ENCODE results near the gene MARVELD1. TPM values are rescaled to one million over a fixed set of nuclear protein-coding genes. Genes with fewer than 3 reads are reported as not detected.

The MARVELD1 gene
- total and polyA plus RNA-seq, 2 of the 13 experiments (the other 11 are each of a cell fraction or from before 2014, with no cell fraction given) = not detected

DNA sequence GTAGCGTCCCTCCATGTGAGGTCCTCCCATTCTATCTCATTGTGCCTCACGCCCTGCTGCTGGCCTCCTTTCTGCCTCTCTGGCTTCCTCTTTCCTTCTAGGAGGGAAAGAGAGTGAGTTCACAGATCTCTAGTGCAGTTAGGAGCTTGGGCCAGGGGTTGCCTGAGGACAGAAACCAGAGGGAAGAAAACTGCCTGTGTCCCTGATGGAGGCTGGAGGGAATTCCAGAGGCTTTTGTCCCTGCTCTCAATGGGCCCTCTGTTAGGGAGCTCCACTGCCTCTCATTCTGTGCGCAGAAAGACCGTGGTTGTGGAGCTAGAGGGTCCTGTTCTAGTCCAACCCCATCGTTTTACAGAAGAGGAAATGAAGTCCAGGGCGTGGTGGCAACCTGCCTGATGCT, 4.6 kb downstream of the MARVELD1 start:
- Histone ChIP-seq H3K27me3 (ENCODE audit: control insufficient read depth in 1 of 2, insufficient read depth in 2 of 2, low read length in 2 of 2) (peaks cover 0 to 10% of the 10 kb centered on the region in 2 experiments; a peak in 2 of 5 replicates), H3K4me3 (replicated peaks in 1 of 3; ENCODE audit: insufficient read depth in 1 of 3, low read depth in 2 of 3, low read length in 3 of 3) (peak overlapping the region in 1 of 3 experiments; percentile 49; a peak in 1 of 6 replicates), H3K27ac (ENCODE audit: extremely low read length, insufficient read depth, low read length) (no peak overlapping the region), H3K9me3 (ENCODE audit: low read length) (no peaks in the 10 kb centered on the region), H2AFZ (ENCODE audit: low read length) (no peak overlapping the region), H4K20me1 (ENCODE audit: insufficient read depth, low read length) (no peaks in the 10 kb centered on the region), H3K79me2 (ENCODE audit: insufficient read depth, low read length) (no peaks in the 10 kb centered on the region), H3K9ac (ENCODE audit: insufficient read depth, low read depth, low read length) (no peak overlapping the region), H3K4me1 (ENCODE audit: insufficient read depth, low read length) (peaks cover 20% of the 10 kb centered on the region), H3K36me3 (replicated peaks in 1 of 2; ENCODE audit: control insufficient read depth in 1 of 2, insufficient read depth in 2 of 2, low read length in 2 of 2) (no peaks in the 10 kb centered on the region), H3K4me2 (ENCODE audit: low read depth, low read length) (peak overlapping the region; percentile 73)
- intact Hi-C loops (cut with micrococcal nuclease; ENCODE audit: unreplicated experiment) = no loop called here
- FAIRE-seq (no peak), ATAC-seq (peak; percentile 62), DNase-seq (ENCODE audit: low spot score) (no peak)
- ChIA-PET CTCF (ENCODE audit: low intra/inter-chr PET ratio, low total read pairs) (no interaction called here), POLR2A (interaction anchor here (1.0 to 1.3 kb wide), 2 partner anchors 8 to 18 kb away, joined by 3 read pairs; partner anchors contain the start of gene ZFYVE27)
- no peak for TF ChIP-seq SRSF9 (IDR thresholded peaks at IDR 0.05; ENCODE audit: borderline replicate concordance, insufficient read depth, low read depth, low read length, poor library complexity, severe bottlenecking)
- 12% methylated on average over 6 of the region's 6 CpGs for WGBS (ENCODE audit: low lambda C conversion rate)
- in situ Hi-C loops (cut with HindIII; ENCODE audit: extremely low pct_ligation_motif_present, low pct_unique_long_range_greater_than_20kb) = no loop called here
- no TSS peak for BruUV-seq (replicated peaks)

DNA sequence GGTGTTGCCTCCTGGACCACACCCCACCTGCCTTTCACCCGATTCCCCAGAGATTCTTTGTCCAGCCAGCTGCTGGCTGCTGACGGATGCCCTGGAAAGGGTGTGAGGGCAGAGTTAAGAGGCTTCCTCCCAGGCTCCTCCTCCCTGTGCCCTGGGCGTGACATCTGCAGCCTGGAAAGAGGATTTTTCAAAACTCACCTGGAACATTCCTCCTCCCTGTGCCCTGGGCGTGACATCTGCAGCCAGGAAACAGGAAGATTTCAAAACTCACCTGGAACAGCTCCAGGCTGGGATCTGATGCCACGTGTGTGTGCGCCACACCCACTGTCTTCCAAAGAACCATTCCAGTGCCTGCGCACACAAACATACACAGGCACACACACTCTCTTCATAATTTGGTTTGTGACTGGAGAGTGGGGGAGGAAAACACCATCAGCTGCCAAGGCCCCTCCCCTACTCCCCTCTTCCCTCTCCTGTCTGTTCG, 5.2 kb downstream of the MARVELD1 start:
- H3K36me3 ChIP-seq (replicated peaks in 1 of 2; ENCODE audit: control insufficient read depth in 1 of 2, insufficient read depth in 2 of 2, low read length in 2 of 2) = no peaks in the 10 kb centered on the region
- no TSS peak for BruUV-seq (replicated peaks)
- CTCF ChIA-PET (ENCODE audit: low intra/inter-chr PET ratio, low total read pairs) = no interaction called here
- in situ Hi-C loops (cut with HindIII; ENCODE audit: extremely low pct_ligation_motif_present, low pct_unique_long_range_greater_than_20kb) (no loop called here), intact Hi-C loops (cut with micrococcal nuclease; ENCODE audit: unreplicated experiment) (no loop called here)
- peak overlapping the region in 1 of 3 experiments; percentile 49; a peak in 2 of 6 replicates for H3K4me3 ChIP-seq (replicated peaks in 1 of 3; ENCODE audit: insufficient read depth in 1 of 3, low read depth in 2 of 3, low read length in 3 of 3)
- no peaks in the 10 kb centered on the region for H3K79me2 ChIP-seq (ENCODE audit: insufficient read depth, low read length)
- H2AFZ ChIP-seq (ENCODE audit: low read length) = no peak overlapping the region
- POLR2A ChIA-PET = interaction anchor here (1.0 to 1.3 kb wide), 2 partner anchors 8 to 18 kb away, joined by 3 read pairs; partner anchors contain the start of gene ZFYVE27
- H3K27me3 ChIP-seq (ENCODE audit: control insufficient read depth in 1 of 2, insufficient read depth in 2 of 2, low read length in 2 of 2) = peaks cover 0 to 10% of the 10 kb centered on the region in 2 experiments; a peak in 2 of 5 replicates
- peak overlapping the region; percentile 73 for H3K4me2 ChIP-seq (ENCODE audit: low read depth, low read length)
- no peaks in the 10 kb centered on the region for H3K9me3 ChIP-seq (ENCODE audit: low read length)
- H3K9ac ChIP-seq (ENCODE audit: insufficient read depth, low read depth, low read length) = no peak overlapping the region
- DNase-seq (ENCODE audit: low spot score) (peak; percentile 61), ATAC-seq (peak; percentile 58), FAIRE-seq (peak; percentile 58)
- no peak overlapping the region for H3K27ac ChIP-seq (ENCODE audit: extremely low read length, insufficient read depth, low read length)
- peaks cover 20% of the 10 kb centered on the region for H3K4me1 ChIP-seq (ENCODE audit: insufficient read depth, low read length)
- no peaks in the 10 kb centered on the region for H4K20me1 ChIP-seq (ENCODE audit: insufficient read depth, low read length)
- 0% methylated on average over 4 of the region's 8 CpGs for WGBS (ENCODE audit: low lambda C conversion rate)
- TF ChIP-seq, protein P1, sequence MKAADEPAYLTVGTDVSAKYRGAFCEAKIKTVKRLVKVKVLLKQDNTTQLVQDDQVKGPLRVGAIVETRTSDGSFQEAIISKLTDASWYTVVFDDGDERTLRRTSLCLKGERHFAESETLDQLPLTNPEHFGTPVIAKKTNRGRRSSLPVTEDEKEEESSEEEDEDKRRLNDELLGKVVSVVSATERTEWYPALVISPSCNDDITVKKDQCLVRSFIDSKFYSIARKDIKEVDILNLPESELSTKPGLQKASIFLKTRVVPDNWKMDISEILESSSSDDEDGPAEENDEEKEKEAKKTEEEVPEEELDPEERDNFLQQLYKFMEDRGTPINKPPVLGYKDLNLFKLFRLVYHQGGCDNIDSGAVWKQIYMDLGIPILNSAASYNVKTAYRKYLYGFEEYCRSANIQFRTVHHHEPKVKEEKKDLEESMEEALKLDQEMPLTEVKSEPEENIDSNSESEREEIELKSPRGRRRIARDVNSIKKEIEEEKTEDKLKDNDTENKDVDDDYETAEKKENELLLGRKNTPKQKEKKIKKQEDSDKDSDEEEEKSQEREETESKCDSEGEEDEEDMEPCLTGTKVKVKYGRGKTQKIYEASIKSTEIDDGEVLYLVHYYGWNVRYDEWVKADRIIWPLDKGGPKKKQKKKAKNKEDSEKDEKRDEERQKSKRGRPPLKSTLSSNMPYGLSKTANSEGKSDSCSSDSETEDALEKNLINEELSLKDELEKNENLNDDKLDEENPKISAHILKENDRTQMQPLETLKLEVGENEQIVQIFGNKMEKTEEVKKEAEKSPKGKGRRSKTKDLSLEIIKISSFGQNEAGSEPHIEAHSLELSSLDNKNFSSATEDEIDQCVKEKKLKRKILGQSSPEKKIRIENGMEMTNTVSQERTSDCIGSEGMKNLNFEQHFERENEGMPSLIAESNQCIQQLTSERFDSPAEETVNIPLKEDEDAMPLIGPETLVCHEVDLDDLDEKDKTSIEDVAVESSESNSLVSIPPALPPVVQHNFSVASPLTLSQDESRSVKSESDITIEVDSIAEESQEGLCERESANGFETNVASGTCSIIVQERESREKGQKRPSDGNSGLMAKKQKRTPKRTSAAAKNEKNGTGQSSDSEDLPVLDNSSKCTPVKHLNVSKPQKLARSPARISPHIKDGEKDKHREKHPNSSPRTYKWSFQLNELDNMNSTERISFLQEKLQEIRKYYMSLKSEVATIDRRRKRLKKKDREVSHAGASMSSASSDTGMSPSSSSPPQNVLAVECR (CRISPR knock-in tag; IDR thresholded peaks at IDR 0.05; ENCODE audit: borderline replicate concordance) = peak; percentile 42; the same call in 1 of the 2 replicates
- TF ChIP-seq ZNF552 (CRISPR knock-in tag; IDR thresholded peaks at IDR 0.05; ENCODE audit: borderline replicate concordance) (no peak), NCOA2 (CRISPR knock-in tag; IDR thresholded peaks at IDR 0.05) (no peak), MED1 (CRISPR knock-in tag; IDR thresholded peaks at IDR 0.05) (no peak), ZFP36 (IDR thresholded peaks at IDR 0.05; ENCODE audit: borderline replicate concordance, low read depth, low read length, partially characterized antibody) (no peak), ZNF788 (CRISPR knock-in tag; IDR thresholded peaks at IDR 0.05; ENCODE audit: borderline replicate concordance) (no peak), FOXA3 (CRISPR knock-in tag; IDR thresholded peaks at IDR 0.05) (no peak), FOXO1 (CRISPR knock-in tag; IDR thresholded peaks at IDR 0.05) (no peak), AKAP8 (CRISPR knock-in tag; IDR thresholded peaks at IDR 0.05) (no peak), HHEX (CRISPR knock-in tag; IDR thresholded peaks at IDR 0.05) (no peak), LCORL (IDR thresholded peaks at IDR 0.05) (no peak), LCORL (CRISPR knock-in tag; IDR thresholded peaks at IDR 0.05) (0 out of 2 replicates have a peak, but pooled peaks have one; percentile 49), KDM4B (CRISPR knock-in tag; IDR thresholded peaks at IDR 0.05) (0 out of 2 replicates have a peak, but pooled peaks have one; percentile 9), BORCS8-MEF2B (CRISPR knock-in tag; IDR thresholded peaks at IDR 0.05) (no peak), ETV5 (CRISPR knock-in tag; IDR thresholded peaks at IDR 0.05; ENCODE audit: borderline replicate concordance) (peak; percentile 45; the same call in 1 of the 2 replicates)

All from HepG2 (cell line).